AG20443 (cell line): Measurements from ENCODE around the gene GARNL3.
A peak's percentile ranks its signal among the peaks of the same experiment; 100 is the strongest.

Source experiments
- DNase-seq: peaks from one replicate; pipeline ENCODE4 v3.0.0; 2012; ENCODE audit warnings: low spot score, mixed read lengths

Gene GARNL3

DNA sequence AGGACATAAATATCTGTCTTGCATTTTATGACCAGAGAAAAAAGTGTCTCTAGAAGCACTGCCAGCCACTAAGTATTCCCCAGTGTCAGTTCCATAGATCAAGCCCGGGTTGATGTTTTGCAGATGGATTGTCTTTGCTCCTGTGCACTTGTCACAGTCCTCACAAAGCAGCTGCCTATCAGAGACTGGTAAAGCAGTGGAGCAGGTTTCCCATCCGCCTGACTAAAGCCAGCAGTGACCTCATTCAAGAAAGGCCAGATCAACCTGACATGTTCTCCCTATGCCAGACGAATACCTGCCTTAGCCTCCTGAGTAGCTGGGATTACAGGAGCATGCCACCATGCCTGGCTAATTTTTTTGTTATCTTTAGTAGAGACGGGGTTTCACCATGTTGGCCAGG is 26.8 kb upstream of the GARNL3 start:
- DNase-seq = no peak

DNA sequence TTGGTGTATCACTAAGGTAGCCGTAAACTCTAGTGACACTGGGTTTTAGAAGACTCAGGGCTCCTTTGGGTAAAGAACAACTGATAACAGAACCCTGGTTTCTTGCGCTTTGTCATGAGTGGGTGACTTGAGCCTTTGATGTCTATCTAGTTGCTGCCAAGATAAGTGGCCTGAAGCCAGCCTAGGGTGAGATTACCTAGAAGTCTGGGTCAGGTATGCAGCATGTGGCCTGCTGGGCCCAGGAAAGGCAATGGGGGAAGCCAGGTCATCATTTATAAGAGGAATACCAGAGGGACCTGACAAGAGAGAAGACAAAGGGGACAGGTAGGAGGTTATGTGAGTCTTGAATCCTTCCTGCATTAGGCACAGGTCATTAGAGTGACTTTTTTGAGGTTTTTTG is 23.2 kb upstream of the GARNL3 start:
- DNase-seq = no peak

DNA sequence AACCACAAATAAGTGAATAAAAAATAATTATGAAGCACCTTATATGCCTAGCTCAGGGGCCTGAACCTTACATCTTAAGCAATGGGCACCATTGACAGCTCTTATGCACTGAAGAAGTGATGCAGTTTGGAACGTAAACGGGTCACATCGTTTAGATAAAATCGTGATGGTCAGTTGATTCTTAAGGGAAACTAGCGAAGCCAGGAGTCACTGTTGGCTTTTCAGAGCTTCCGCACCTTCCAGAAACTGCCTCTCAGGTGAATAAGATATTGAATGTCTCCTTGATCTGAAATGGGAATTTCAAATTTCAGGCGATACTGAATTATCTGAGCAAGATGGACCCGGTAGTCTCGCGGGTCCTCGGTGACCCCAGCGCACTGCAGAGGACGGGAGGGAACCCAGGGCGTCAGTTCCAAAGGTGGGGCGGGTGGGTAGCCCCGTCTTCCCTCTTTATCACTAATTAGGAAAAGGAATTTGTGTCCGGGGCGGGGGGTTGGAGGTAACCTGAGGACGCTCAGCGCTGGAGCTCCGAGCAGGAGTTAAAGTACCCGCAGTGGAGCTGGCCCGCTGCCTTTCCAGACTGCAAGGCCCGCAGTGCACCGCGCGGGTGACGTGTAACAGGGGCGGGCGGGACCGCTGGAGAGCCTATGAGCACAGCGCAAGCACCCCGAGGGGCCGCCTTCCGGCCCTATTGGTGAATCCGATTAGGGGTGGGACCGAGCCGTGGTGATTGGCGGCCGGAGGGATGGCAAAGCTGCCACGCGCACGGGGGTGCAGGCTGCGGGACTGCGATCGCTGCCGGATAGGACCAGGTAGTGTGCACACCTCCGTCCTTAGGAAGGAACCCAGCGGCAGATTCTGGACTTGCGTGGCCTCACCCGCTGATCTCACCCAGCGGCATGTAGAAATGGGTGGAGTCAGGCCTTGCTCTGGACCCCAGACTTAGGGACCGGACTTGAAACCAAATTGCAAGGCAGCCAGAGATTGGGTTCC is 19.7 kb upstream of the GARNL3 start:
- DNase-seq = peak; percentile 99

GRCh38 chr9:127245637-127246164 is 18.9 kb upstream of the GARNL3 start:
- no peak for DNase-seq

GRCh38 chr9:127248241-127248640 is 16.3 kb upstream of the GARNL3 start:
- DNase-seq = no peak

DNA sequence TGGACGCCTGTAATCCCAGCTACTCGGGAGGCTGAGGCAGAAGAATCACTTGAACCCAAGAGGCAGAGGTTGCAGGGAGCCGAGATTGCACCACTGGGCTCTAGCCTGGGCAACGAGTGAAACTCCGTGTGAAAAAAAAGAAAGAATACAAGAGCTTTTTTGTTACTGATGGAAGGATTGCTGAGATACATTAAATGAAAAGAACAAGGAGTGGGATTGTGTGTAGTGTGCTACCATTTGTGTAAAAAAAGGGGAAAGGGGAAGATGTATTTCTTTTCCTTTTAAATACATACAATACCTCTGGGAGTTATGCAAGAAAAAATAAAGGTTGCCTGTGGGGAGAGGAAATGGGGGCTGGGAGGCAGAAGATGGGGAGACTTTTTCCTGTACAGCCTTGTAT is 14.7 kb upstream of the GARNL3 start:
- no peak for DNase-seq

GRCh38 chr9:127250896-127251391 is 13.6 kb upstream of the GARNL3 start:
- no peak for DNase-seq

DNA sequence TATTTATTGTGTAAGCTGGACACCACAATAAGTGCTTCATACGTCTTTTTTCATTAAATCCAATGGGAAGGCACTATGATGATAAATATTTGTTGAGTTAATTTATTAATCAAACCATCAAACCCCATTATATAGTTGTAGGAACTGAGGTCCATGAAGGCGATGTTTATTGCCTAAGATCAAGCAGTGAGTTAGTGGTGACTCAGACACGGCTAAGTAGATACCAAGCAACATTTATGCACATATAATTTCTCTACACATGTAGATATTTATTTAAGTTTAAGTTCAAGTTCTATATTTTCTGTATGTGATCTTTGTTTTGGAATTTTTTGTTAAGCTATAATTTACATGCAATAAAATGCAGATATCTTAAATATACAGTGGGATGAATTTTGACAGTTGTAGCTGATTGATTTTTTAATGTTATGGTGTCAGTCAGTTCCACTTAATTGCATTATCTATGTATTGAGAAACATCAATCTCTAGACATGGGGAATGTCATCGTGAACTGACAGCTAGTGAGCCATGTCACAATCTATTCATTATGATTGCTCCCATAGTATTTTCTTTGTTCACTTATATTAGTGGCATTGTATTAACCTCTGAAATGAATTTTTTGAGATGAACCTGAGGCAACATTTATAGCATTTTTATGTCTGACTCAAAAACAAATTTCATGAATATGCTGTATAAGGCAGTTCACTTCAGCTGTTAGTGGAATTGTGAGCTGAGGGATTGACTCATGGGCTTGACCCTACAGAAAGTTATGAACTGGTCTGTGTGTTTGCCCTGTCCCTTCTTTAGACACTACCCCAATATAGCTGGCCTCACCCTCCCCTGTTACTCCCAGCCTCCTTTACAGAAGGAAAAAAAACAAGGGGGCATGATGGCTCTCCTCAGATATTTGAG is 11.9 kb upstream of the GARNL3 start:
- DNase-seq = no peak

- DNase-seq = no peak
Measured at GRCh38 chr9:127253446-127253845, 11.1 kb upstream of the GARNL3 start.

GRCh38 chr9:127255692-127256091 is 8.9 kb upstream of the GARNL3 start:
- DNase-seq = no peak

- DNase-seq = no peak
Measured at GRCh38 chr9:127256324-127256723, 8.2 kb upstream of the GARNL3 start.

GRCh38 chr9:127258606-127259471 is 5.7 kb upstream of the GARNL3 start:
- DNase-seq = no peak

GRCh38 chr9:127262602-127263001 is 2.0 kb upstream of the GARNL3 start:
- DNase-seq = no peak

DNA sequence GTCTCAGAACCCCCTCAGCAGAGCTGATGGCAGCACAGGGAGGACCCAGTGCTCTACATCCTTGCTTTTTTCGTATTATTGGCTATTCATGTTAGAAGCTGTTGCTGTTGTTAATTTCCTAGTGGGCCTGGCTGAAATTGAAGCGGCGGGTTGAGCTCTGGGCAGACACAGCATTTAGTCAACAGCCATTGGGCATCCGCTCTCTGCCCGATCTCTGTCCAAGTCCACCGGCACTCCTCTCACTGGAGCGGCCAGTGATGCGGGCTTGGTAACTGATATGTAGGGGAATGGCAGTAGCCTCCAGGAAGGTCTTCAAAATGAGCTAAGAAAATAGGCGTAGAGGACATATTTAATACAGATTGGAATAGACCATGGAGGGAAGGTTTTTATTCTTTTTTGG is 1.3 kb upstream of the GARNL3 start:
- DNase-seq = no peak

GRCh38 chr9:127263664-127264063 is 910 bp upstream of the GARNL3 start:
- no peak for DNase-seq

DNA sequence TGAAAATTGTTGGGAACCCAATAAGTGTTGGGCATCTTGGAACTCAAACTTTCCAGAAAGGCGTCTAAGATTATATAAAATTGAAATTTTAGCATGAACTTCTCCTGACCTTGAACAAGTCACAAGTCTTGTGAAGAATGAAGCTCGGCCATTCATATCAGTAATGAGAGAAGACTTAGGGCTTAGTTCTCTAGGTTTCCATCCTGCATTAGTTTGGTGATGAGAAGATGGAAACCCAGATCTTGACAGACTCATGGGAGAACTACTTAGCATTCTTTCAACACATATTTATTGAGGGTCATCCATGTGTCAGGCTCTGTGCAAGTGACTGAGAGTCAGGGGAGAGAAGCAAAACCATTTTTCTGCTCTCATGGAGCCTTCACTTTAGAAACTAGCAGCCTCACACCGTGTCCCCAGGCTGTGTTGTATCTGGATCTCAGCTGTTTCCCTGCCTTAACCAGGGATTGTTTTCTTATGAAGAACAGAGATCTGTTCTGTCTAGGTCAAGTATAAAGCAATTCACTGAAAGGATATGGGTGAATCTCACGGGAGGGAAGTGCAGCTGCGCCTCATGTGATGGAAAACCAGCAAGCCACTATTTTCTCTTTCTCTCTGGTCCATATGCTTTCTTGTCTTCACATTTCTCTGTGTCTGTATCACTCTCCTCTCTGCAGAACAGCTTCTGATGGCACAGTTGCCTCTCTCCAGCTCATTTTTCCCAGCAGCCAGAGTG is 3.4 kb downstream of the GARNL3 start:
- no peak for DNase-seq

GRCh38 chr9:127269449-127269848 is 4.9 kb downstream of the GARNL3 start:
- DNase-seq = no peak

DNA sequence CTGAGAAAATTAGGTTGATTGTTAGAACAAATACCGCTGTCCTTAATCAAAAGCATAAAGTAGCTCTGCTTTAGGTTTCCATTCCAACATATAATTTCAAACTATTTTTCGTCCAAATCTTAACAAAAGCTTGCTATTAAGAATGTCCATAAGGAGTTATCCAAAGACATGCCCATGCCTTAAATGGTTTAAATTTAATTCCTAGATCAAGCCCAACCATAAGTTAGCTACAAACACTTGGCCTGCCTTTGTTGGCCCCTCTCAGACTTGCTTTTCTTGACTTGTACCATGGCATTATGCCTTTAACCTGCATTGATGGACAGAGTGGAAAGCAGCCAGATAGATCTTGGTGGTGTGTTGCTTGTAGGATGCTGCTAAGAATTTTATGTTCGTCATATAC is 8.8 kb downstream of the GARNL3 start:
- no peak for DNase-seq

DNA sequence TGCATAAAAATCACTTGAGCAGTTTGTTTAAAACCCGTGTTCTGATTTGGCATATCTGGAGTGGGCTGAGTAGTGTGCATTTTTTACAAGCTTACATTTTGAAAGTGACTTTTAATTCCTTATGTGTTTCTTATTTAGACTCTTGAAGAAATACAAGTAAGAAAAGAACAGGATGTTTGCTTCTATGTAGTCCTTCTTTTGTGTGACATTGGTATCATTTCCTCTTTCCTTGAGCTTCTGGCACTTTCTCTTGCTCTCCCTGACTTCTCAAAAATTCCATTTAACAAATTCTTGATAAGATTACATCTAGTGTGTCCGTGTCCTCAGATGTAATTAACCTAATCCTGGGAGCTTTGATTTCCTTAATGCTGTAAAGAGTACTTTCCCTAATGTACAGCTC is 12.5 kb downstream of the GARNL3 start:
- DNase-seq = no peak

DNA sequence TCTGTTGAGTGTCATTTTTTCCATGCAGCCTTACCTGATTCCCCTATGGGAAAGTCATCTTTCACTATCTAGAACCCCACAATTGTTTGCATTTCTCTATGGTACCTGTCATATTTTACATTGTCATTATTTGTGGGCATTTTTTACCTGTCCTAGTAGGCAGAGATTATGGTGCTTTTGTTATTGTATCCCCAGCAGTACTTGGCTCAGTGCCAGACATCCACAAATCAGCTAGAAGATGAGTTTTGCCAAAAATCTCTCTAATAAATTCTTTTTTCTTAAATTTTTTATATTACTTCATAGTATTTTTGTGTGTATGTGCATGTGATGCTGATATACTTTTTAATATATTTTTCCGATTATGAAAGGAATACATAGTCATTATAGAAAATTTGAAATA is 13.2 kb downstream of the GARNL3 start:
- DNase-seq = no peak

- DNase-seq = no peak
Measured at GRCh38 chr9:127278372-127278771, 13.8 kb downstream of the GARNL3 start.
